Upper lobe of right lung (tissue), 1 donor: ENCODE results near the gene SEPTIN7. TPM values are rescaled to one million over a fixed set of nuclear protein-coding genes. Genes with fewer than 3 reads are reported as not detected.

Source experiments
- ATAC-seq: fragments of 200-7000 bp; cut with Tn5 transposase; one replicate; pipeline ENCODE4 v1.9.1; 2020; ENCODE audit warnings: mild to moderate bottlenecking, moderate library complexity
- DNase-seq: peaks from one replicate; pipeline ENCODE4 v3.0.0-alpha.2; 2020
- H3K27ac ChIP-seq: fragments of 200-600 bp; one replicate; pipeline ENCODE4 v1.8.0; 2022
- H3K27me3 ChIP-seq: fragments of 200-600 bp; one replicate; pipeline ENCODE4 v1.8.0; 2022; ENCODE audit warnings: mild to moderate bottlenecking
- H3K36me3 ChIP-seq: fragments of 200-600 bp; one replicate; pipeline ENCODE4 v1.8.0; 2022
- H3K4me1 ChIP-seq: fragments of 200-600 bp; one replicate; pipeline ENCODE4 v1.8.0; 2022
- H3K4me3 ChIP-seq: fragments of 200-600 bp; one replicate; pipeline ENCODE4 v1.8.0; 2022; ENCODE audit warnings: mild to moderate bottlenecking
- H3K9me3 ChIP-seq: fragments of 200-600 bp; one replicate; pipeline ENCODE4 v1.8.0; 2022
- intact Hi-C: fragments of 100-400 bp; cut with DNase I; formaldehyde crosslinking; loops from one replicate; pipeline ENCODE4 v1.11.0; 2022
- total RNA-seq: library from RNA; stranded (reverse); fragmentation: NEBNext Ultra II Directional; extraction: Animal tissue kit (Norgen Biotek cat#: 25700); gene quantifications from one replicate; pipeline ENCODE4 v1.2.1, GENCODE V29; 2021
- TF ChIP-seq, protein P1 (sequence below): fragments of 200-600 bp; IDR thresholded peaks from one replicate; pipeline ENCODE4 v1.8.0; 2022; ENCODE audit warnings: antibody characterized with exemption
- donor health status: DM: no; HTN: yes; CAD: no; lungs with severe emphysema.

Gene SEPTIN7
- total RNA-seq, 1 donor from 2014 or later, result 202 TPM

DNA sequence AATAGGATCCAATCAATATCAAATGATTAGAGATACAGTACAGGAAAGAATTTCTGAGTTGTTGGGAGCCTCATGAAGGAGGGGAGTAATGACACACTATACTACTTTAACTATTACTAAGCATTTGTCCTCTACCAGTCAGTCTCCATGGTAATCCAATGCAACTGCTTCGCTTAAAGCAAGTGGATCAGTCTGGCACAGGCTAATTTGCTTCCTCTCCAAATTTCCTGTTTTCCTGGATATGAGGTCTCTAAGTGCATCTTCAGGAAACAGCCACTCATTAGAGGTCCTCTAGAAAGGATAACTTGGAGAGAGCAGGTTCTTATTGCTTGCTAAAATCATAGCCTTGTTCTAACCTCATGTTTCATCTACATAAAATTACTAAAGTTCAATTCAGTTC is 8.4 kb upstream of the SEPTIN7 start:
- no peak overlapping the region for H3K4me3 ChIP-seq
- ATAC-seq, result no peak

GRCh38 chr7:35792873-35793489 is 7.9 kb upstream of the SEPTIN7 start:
- peaks cover 3% of the 10 kb centered on the region for H3K4me1 ChIP-seq
- no peaks in the 10 kb centered on the region for H3K9me3 ChIP-seq
- TF ChIP-seq, protein P1, sequence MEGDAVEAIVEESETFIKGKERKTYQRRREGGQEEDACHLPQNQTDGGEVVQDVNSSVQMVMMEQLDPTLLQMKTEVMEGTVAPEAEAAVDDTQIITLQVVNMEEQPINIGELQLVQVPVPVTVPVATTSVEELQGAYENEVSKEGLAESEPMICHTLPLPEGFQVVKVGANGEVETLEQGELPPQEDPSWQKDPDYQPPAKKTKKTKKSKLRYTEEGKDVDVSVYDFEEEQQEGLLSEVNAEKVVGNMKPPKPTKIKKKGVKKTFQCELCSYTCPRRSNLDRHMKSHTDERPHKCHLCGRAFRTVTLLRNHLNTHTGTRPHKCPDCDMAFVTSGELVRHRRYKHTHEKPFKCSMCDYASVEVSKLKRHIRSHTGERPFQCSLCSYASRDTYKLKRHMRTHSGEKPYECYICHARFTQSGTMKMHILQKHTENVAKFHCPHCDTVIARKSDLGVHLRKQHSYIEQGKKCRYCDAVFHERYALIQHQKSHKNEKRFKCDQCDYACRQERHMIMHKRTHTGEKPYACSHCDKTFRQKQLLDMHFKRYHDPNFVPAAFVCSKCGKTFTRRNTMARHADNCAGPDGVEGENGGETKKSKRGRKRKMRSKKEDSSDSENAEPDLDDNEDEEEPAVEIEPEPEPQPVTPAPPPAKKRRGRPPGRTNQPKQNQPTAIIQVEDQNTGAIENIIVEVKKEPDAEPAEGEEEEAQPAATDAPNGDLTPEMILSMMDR, result no peak
- no peak overlapping the region for H3K27ac ChIP-seq
- no peak for ATAC-seq
- no peaks in the 10 kb centered on the region for H3K36me3 ChIP-seq
- H3K4me3 ChIP-seq, result no peak overlapping the region
- H3K27me3 ChIP-seq, result no peaks in the 10 kb centered on the region
- DNase-seq, result no peak
- intact Hi-C loops, result no loop called here

More for the DNA sequence above, 8.4 kb upstream of the SEPTIN7 start:
- TF ChIP-seq, protein P1, result no peak
- no peaks in the 10 kb centered on the region for H3K27me3 ChIP-seq
- H3K36me3 ChIP-seq, result no peaks in the 10 kb centered on the region
- H3K27ac ChIP-seq, result no peak overlapping the region
- H3K9me3 ChIP-seq, result no peaks in the 10 kb centered on the region
- DNase-seq, result no peak
- peaks cover 3% of the 10 kb centered on the region for H3K4me1 ChIP-seq
- intact Hi-C loops, result no loop called here

DNA sequence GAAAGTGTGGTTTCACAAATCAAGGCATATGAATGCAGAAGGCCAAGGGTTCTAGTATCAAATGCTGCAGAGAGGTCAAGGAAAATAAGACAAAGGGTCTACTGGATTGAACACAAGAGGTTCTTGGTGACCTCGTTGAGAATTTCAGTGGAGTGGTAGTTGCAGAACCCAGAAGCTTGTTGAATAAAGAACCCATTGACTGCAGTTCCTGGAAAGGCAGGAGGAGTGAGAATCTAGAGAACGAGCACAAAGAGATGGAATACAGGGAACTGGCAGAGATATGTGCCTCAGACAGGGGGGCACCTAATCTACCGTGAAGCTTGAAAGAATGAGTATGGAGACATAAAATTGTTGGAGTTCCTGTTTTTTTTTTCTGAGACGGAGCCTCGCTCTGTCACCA is 3.5 kb upstream of the SEPTIN7 start:
- Histone ChIP-seq H3K27ac (no peak overlapping the region), H3K36me3 (no peaks in the 10 kb centered on the region), H3K27me3 (no peaks in the 10 kb centered on the region), H3K4me3 (no peak overlapping the region), H3K4me1 (peaks cover 4% of the 10 kb centered on the region), H3K9me3 (no peaks in the 10 kb centered on the region)
- TF ChIP-seq, protein P1, result no peak
- no peak for ATAC-seq
- intact Hi-C loops, result no loop called here
- DNase-seq, result no peak

GRCh38 chr7:35799846-35800717 is 775 bp upstream of the SEPTIN7 start:
- peak overlapping the region; percentile 97 for H3K27ac ChIP-seq
- H3K9me3 ChIP-seq, result no peaks in the 10 kb centered on the region
- intact Hi-C loops, result loop anchor here (10.0 kb wide), 1 partner anchor 75 kb away; no protein-coding TSS in a partner anchor
- peak; percentile 74 for ATAC-seq
- H3K27me3 ChIP-seq, result no peaks in the 10 kb centered on the region
- peak; percentile 94 for DNase-seq
- TF ChIP-seq, protein P1, result no peak
- H3K4me1 ChIP-seq, result peaks cover 24% of the 10 kb centered on the region
- H3K36me3 ChIP-seq, result no peaks in the 10 kb centered on the region
- peak overlapping the region; percentile 81 for H3K4me3 ChIP-seq

GRCh38 chr7:35801392-35802101 is 690 bp downstream of the SEPTIN7 start:
- intact Hi-C loops, result loop anchor here (10.0 kb wide), 1 partner anchor 77 kb away; no protein-coding TSS in a partner anchor
- peak; percentile 63 for ATAC-seq
- peaks cover 29% of the 10 kb centered on the region for H3K4me1 ChIP-seq

More at GRCh38 chr7:35801392-35802101, 690 bp downstream of the SEPTIN7 start:
- H3K27me3 ChIP-seq, result no peaks in the 10 kb centered on the region
- DNase-seq, result peak; percentile 90
- peak overlapping the region; percentile 81 for H3K4me3 ChIP-seq
- no peaks in the 10 kb centered on the region for H3K9me3 ChIP-seq
- TF ChIP-seq, protein P1, result peak; percentile 63
- H3K36me3 ChIP-seq, result no peaks in the 10 kb centered on the region
- peak overlapping the region; percentile 97 for H3K27ac ChIP-seq
